ENCODE results near the gene MEIOSIN. TPM values are rescaled to one million over a fixed set of nuclear protein-coding genes. Genes with fewer than 3 reads are reported as not detected.
A peak's percentile ranks its signal among the peaks of the same experiment; 100 is the strongest.

The MEIOSIN gene
- total and polyA plus RNA-seq, 9 donors, result not detected

GRCh38 chr19:45705710-45706415, 27.4 kb upstream of the MEIOSIN start:
- WGBS, 3 donors, result 88 to 92% (median 88%) methylated on average over 12 of the region's 12 CpGs
- DNase-seq, result no peak
- no peaks in the 10 kb centered on the region for H3K4me1 ChIP-seq (ENCODE audit: insufficient read depth)
- no peaks in the 10 kb centered on the region for H3K36me3 ChIP-seq
- intact Hi-C loops (cut with DNase I), result no loop called here
- no peak overlapping the region for H3K27ac ChIP-seq
- H3K9me3 ChIP-seq, result no peaks in the 10 kb centered on the region
- H3K4me3 ChIP-seq, result no peak overlapping the region
- TF ChIP-seq POLR2A (IDR thresholded peaks at IDR 0.05) (no peak), EP300 (IDR thresholded peaks at IDR 0.05) (no peak)
- TF ChIP-seq, protein P1, sequence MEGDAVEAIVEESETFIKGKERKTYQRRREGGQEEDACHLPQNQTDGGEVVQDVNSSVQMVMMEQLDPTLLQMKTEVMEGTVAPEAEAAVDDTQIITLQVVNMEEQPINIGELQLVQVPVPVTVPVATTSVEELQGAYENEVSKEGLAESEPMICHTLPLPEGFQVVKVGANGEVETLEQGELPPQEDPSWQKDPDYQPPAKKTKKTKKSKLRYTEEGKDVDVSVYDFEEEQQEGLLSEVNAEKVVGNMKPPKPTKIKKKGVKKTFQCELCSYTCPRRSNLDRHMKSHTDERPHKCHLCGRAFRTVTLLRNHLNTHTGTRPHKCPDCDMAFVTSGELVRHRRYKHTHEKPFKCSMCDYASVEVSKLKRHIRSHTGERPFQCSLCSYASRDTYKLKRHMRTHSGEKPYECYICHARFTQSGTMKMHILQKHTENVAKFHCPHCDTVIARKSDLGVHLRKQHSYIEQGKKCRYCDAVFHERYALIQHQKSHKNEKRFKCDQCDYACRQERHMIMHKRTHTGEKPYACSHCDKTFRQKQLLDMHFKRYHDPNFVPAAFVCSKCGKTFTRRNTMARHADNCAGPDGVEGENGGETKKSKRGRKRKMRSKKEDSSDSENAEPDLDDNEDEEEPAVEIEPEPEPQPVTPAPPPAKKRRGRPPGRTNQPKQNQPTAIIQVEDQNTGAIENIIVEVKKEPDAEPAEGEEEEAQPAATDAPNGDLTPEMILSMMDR (IDR thresholded peaks at IDR 0.05), result no peak
- H3K27me3 ChIP-seq, result no peaks in the 10 kb centered on the region

DNA sequence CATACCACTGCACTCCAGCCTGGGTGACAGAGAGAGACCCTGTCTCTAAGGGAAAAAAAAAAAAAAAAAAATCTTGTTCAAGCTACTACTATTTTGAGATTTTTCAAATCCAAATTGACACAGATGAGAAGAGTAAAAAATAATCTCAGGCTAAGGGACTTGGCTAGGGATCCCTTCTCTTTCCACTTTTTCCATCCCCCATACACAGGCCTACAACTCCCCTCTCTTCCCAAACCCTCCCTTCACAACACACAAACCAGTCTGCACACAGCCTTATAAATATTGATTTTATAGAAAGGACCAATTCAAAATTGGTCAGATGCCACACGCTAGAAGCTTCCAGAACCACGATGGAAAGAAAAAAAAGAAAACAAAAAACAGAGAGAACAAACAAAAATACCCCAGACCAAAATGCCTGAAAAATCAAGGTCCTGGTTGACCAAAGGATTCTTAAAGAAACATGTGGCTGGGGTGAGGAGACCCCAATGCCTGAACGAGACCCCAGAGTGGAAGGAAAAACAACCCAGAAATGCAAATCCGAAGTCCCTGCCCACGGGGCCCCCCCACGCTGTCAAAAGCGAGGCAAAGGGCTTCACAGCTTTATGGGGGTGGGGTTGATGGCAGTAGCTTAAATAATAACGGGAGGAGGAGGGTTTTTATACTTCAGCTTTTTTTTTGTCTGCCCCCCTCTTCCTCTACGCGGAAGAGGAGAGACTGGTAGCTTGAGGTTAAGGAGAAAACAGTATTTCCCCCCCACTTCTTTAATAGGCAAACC, 22.7 kb upstream of the MEIOSIN start:
- Histone ChIP-seq H3K9me3 (no peaks in the 10 kb centered on the region), H3K36me3 (no peaks in the 10 kb centered on the region), H3K27ac (peak overlapping the region in 1 of 2 donors; percentile 51), H3K4me1 (ENCODE audit: insufficient read depth) (peaks cover 2% of the 10 kb centered on the region), H3K4me3 (no peak overlapping the region), H3K27me3 (no peaks in the 10 kb centered on the region)
- TF ChIP-seq EP300 (IDR thresholded peaks at IDR 0.05), result no peak
- TF ChIP-seq POLR2A (IDR thresholded peaks at IDR 0.05), result no peak
- TF ChIP-seq, protein P1 (IDR thresholded peaks at IDR 0.05), result no peak
- no peak for DNase-seq
- intact Hi-C loops (cut with DNase I), result loop anchor here in 1 of 4 donors (10.0 kb wide), 1 partner anchor 54 kb away; the partner anchor contains the start of gene SIX5
- 36 to 45% (median 39%) methylated on average over 10 of the region's 10 CpGs for WGBS, 3 donors

DNA sequence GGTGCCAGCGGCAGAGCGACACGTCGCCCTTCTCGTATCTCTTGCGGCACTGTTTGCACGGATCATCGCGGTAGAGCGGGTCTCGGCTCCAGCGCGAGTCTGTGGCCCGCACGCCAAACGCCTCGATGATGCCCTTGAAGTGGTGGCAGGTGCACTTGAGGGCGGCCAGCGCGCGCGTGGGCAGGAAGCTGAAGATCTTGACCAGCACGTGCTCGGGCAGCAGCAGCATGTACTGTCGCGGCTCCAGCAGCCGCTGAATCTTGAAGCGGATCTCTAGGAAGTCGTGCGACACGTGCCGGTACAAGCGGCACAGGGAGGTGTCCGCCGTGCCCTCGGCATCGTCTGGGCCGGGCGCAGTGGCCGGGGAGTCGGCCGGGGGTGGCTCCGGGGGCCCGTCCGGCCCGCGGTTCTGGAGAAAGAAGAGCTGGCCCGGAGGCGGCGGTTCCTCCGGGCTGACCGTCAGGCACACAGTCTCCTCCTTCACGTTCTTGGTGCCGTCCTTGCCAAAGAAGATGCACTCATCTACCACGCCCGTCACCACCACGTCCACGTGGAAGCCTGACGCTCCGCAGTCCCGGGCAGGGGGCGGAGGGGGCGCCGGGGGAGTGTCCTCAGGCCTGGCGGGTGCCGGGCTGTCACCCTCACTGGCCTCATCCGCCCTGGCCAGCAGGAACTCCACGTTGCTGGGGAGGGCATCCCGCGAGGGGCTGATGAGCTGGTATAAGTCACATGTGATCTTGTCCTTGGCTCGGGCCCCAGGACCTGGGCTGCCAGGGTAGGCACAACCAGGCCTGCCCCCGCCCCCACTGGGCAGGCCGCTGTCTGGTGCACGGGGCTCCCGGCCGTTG, 21.2 kb upstream of the MEIOSIN start:
- WGBS, 3 donors, result 86 to 90% (median 88%) methylated on average over 74 to 76 of the region's 76 CpGs
- intact Hi-C loops (cut with DNase I), result loop anchor here in 1 of 4 donors (10.0 kb wide), 1 partner anchor 53 kb away; the partner anchor contains the start of gene SIX5
- no peaks in the 10 kb centered on the region for H3K9me3 ChIP-seq
- no peaks in the 10 kb centered on the region for H3K27me3 ChIP-seq
- H3K4me1 ChIP-seq (ENCODE audit: insufficient read depth), result peaks cover 2% of the 10 kb centered on the region
- peak in 2 of 5 donors; percentile 38 to 41 for DNase-seq
- H3K27ac ChIP-seq, result no peak overlapping the region
- H3K4me3 ChIP-seq, result no peak overlapping the region
- no peaks in the 10 kb centered on the region for H3K36me3 ChIP-seq
- TF ChIP-seq, protein P1 (IDR thresholded peaks at IDR 0.05), result no peak
- TF ChIP-seq POLR2A (IDR thresholded peaks at IDR 0.05) (no peak), EP300 (IDR thresholded peaks at IDR 0.05) (no peak)

DNA sequence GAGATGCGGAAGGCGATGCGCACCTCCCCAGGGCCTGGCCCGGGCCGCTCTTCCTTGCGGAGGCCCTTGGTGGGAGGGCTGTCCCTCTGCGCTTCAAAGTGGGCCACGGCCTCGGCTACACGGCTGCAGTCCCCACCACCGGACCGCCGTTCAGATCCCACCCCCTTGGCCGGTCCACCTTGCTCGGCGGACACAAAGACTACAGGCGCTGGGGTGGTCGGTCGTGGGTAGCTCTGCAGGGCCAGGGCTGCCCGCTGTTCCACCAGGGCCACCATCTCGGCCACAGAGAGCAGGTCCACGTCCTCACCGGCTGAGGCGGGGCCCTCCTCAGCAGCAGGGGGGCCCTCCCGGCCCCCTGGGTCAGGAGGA, 20.6 kb upstream of the MEIOSIN start:
- no peaks in the 10 kb centered on the region for H3K27me3 ChIP-seq
- TF ChIP-seq EP300 (IDR thresholded peaks at IDR 0.05) (no peak), POLR2A (IDR thresholded peaks at IDR 0.05) (no peak)
- TF ChIP-seq, protein P1 (IDR thresholded peaks at IDR 0.05), result no peak
- WGBS, 3 donors, result 87 to 90% (median 88%) methylated on average over 24 to 25 of the region's 25 CpGs
- H3K27ac ChIP-seq, result no peak overlapping the region
- peaks cover 2% of the 10 kb centered on the region for H3K4me1 ChIP-seq (ENCODE audit: insufficient read depth)
- peak in 1 of 5 donors; percentile 32 for DNase-seq
- no peak overlapping the region for H3K4me3 ChIP-seq
- intact Hi-C loops (cut with DNase I), result loop anchor here in 1 of 4 donors (10.0 kb wide), 1 partner anchor 52 kb away; the partner anchor contains the start of gene SIX5
- no peaks in the 10 kb centered on the region for H3K9me3 ChIP-seq
- H3K36me3 ChIP-seq, result no peaks in the 10 kb centered on the region
